GM12874 (cell line): ENCODE measurements around the gene R3HCC1L.

ENCODE experiments used
- TF ChIP-seq, protein P1 (sequence below): IDR thresholded peaks from 2 replicates; pipeline ENCODE4 v1.5.1; 2011; ENCODE audit warnings: low read depth, mild to moderate bottlenecking, control low read depth, low read length, moderate library complexity; ENCODE audit not compliant: insufficient read depth

The R3HCC1L gene

DNA sequence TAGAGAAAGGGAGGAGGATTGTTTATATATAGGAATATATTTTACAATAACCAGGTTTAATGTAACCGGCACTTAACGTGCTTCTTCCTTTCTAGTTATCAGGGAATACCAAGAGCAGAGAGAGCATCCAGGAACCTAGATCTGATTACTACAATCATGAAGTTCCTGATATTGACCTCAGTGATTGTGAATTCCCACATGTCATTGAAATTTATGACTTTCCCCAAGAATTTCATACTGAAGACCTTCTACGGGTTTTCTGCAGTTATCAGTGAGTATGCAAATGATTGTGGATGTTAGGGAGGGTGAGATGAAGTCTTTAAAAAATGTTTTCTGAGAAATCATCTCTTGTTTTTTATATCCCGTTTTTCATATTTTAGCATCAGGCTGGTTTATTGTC is 97.0 kb downstream of the R3HCC1L start:
- TF ChIP-seq, protein P1, sequence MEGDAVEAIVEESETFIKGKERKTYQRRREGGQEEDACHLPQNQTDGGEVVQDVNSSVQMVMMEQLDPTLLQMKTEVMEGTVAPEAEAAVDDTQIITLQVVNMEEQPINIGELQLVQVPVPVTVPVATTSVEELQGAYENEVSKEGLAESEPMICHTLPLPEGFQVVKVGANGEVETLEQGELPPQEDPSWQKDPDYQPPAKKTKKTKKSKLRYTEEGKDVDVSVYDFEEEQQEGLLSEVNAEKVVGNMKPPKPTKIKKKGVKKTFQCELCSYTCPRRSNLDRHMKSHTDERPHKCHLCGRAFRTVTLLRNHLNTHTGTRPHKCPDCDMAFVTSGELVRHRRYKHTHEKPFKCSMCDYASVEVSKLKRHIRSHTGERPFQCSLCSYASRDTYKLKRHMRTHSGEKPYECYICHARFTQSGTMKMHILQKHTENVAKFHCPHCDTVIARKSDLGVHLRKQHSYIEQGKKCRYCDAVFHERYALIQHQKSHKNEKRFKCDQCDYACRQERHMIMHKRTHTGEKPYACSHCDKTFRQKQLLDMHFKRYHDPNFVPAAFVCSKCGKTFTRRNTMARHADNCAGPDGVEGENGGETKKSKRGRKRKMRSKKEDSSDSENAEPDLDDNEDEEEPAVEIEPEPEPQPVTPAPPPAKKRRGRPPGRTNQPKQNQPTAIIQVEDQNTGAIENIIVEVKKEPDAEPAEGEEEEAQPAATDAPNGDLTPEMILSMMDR = no peak

DNA sequence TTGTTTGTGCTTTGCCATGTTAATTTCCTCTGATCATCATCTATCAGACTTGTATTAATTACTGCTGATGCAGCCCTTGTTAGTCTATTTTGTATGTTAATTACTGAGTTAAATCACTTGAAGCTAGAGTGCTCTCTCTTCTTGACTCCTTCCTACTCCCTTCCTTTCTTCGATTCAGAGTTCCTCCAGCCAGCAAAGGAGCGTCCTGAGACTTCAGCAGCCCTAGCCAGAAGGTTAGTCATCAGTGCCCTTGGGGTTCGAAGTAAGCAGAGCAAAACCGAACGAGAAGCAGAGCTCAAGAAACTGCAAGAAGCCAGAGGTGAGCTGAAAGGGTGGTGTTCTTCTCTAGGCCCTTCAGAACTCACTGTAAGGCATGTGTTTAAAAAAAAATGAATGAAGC is 101.4 kb downstream of the R3HCC1L start:
- TF ChIP-seq, protein P1 = no peak

DNA sequence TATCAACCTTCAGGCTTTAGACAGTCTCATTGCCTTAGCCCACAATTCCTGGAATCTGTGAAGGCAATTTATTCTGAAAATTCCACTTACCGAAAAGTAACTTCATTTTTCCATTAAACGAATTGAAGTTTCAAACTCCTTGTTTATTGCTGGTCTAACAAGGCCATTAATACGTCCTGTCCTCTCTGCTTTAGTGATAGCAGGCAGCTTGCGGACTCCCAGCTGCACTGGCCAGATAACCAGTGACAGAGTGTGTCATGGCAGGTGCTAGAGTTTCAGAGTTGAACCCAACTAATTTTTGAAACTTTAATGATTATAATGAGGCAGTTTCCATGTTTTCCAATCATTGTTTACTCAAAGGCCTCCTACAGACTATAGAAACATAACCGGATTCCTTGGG is 102.4 kb downstream of the R3HCC1L start:
- TF ChIP-seq, protein P1 = no peak

DNA sequence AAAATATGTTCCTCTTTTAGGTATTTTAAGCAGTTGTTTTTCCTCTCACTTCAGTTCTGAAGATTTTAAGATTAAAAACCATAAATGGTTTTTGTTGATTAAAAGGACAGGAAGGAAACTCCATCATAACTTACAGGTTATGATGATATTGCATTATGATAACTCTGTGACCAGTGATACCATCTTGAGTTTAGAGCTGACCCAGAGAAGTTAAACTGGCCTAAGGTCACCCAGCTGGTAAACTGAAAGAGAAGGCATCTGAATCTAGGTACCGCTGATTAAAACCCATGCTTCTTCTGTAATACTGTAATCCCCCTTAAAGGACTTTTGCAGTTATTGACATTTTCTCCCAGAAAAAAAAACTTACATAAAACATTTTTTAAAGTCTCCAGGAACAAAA is 103.9 kb downstream of the R3HCC1L start:
- TF ChIP-seq, protein P1 = no peak

DNA sequence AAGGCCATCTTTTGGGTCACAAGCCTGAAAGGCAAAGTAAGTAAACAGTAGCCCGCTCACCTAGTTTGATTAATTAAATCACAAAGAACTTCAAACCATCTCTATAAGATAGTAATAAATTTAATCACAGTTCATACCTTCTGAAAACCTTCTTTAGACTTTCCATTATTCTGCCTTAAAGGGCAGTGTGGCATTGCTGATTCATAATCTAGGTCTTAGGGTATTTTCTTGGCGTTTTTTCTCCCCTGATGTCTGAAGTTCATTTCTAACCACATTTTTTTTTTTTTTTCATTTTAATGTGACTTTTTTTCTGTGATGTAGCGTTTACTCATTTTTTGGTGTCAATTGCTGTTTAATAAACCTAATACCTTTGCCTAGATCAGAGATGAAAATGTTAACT is 106.1 kb downstream of the R3HCC1L start:
- TF ChIP-seq, protein P1 = no peak

DNA sequence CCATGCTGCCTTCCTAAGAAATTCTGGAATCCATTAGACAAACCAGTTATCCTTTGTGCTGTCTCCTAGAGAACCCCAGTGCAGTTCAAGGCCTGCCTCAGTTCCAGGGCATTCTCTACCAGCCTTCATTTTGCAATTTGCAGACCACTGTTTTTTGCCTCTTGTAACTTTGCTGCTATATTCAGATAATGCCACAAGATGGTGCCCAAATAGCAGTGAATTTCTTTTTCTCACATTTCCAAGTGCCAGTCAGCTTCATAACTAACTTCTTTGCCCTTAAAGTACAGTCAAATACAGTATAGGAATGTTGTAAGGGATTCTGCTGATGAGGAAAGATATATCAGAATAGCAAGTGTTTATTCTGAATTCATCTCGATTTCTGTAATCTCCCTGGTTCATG is 108.4 kb downstream of the R3HCC1L start:
- TF ChIP-seq, protein P1 = 0 out of 2 replicates have a peak, but pooled peaks have one; percentile 9

DNA sequence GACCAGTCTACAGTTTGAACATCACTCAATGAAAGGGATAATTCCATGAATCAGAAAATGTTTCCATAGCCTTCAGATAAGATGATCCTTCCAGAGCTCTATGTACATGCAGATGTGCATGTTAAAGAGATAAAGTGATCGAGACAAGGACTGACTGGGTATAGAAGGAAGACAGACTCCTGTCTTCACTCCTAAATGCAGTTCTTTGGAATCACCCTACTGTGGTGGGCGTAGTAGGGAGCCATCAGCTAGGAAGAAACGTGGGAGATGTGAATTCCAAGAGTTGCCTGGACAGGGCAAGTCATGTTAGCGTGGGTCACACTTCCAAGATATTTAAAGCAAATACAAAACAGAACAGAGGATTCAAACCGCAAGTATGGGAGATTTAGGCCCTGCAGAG is 109.7 kb downstream of the R3HCC1L start:
- TF ChIP-seq, protein P1 = no peak

DNA sequence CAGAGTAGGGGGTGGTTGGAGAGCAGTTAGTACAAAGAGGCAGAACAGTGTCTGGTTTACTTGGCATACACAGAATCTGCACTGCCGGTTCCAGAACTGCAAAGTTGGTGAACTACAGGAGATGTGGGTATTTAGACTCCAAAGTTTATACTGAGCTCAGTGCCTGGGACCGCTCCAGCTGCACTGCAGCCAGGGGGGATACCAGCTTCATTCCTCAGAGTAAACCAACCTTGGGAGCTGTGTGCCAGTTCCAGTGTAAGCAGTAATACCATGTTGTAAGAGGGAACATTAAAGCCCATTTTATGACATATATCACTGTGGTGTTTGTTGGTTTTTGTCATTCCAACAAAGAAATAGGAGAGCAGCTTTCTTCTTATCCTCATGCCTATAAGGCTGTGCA is 110.1 kb downstream of the R3HCC1L start:
- TF ChIP-seq, protein P1 = no peak
